SU-DHL-6 (cell line): Measurements from ENCODE around the gene TAL2.

Experiments
- H2AFZ ChIP-seq: fragments of 200-600 bp; sonication (generic); 2 replicates; pipeline ENCODE4 v1.6.1; 2014; ENCODE audit warnings: low read depth, mild to moderate bottlenecking, moderate library complexity, mixed read lengths, antibody characterized with exemption, low read length; ENCODE audit not compliant: severe bottlenecking
- H3F3A ChIP-seq: fragments of 200-600 bp; shearing (Covaris generic); 2 replicates; pipeline ENCODE4 v1.6.0; 2016; ENCODE audit warnings: antibody characterized with exemption, mild to moderate bottlenecking; ENCODE audit not compliant: insufficient read depth
- H3K27ac ChIP-seq: fragments of 200-600 bp; sonication (generic); 2 replicates; pipeline ENCODE4 v1.5.1; 2016; ENCODE audit warnings: low read depth, mild to moderate bottlenecking, low read length, moderate library complexity, mixed read lengths
- H3K27me3 ChIP-seq: fragments of 200-600 bp; sonication (generic), shearing (Covaris generic); 2 replicates; pipeline ENCODE4 v1.6.0; 2014; ENCODE audit warnings: mild to moderate bottlenecking, low read length
- H3K36me3 ChIP-seq: fragments of 200-600 bp; sonication (generic); 2 replicates; pipeline ENCODE4 v1.6.1; 2014; ENCODE audit warnings: mild to moderate bottlenecking, low read length, mixed read lengths
- H3K4me2 ChIP-seq: fragments of 300-600, 200-600 bp; shearing (Covaris generic), sonication (generic); 2 replicates; pipeline ENCODE4 v1.6.0; 2014; ENCODE audit warnings: low read length, low read depth, mild to moderate bottlenecking; ENCODE audit not compliant: poor library complexity, severe bottlenecking
- H3K4me3 ChIP-seq: fragments of 200-600 bp; sonication (generic); 2 replicates; pipeline ENCODE4 v1.5.1; 2014; ENCODE audit warnings: antibody characterized with exemption, low read length, mild to moderate bottlenecking, mixed read lengths; ENCODE audit not compliant: insufficient read depth, poor library complexity, severe bottlenecking
- H3K79me2 ChIP-seq: fragments of 200-600 bp; sonication (generic); 2 replicates; pipeline ENCODE4 v1.6.1; 2014; ENCODE audit warnings: mild to moderate bottlenecking, low read length, moderate library complexity; ENCODE audit not compliant: insufficient read depth
- H3K9ac ChIP-seq: fragments of 200-600 bp; sonication (generic); 2 replicates; pipeline ENCODE4 v1.7.0; 2014; ENCODE audit warnings: mild to moderate bottlenecking, low read length
- H3K9me2 ChIP-seq: fragments of 200-600 bp; sonication (generic); replicated peaks from 2 replicates; pipeline ENCODE4 v1.6.1; 2014; ENCODE audit warnings: low read length; ENCODE audit not compliant: insufficient read depth
- H3K9me3 ChIP-seq: fragments of 200-600 bp; sonication (generic); 2 replicates; pipeline ENCODE4 v1.6.1; 2014; ENCODE audit warnings: low read length, mixed read lengths; ENCODE audit not compliant: insufficient read depth
- H4K20me1 ChIP-seq: fragments of 200-600 bp; sonication (generic); 2 replicates; pipeline ENCODE4 v1.6.1; 2014; ENCODE audit warnings: low read depth, mild to moderate bottlenecking, antibody characterized with exemption, low read length, moderate library complexity, mixed read lengths
- EZH2phosphoT487 ChIP-seq: fragments of 200-600 bp; sonication (generic), shearing (Covaris generic); conservative IDR thresholded peaks from 2 replicates; pipeline ENCODE4 v1.6.1; 2018; ENCODE audit warnings: mild to moderate bottlenecking, antibody characterized with exemption, low read length, moderate library complexity, mixed read lengths
- TF ChIP-seq, protein P1 (sequence below): fragments of 200-600 bp; sonication (generic); IDR thresholded peaks from one replicate; pipeline ENCODE4 v1.5.1; 2017; ENCODE audit warnings: antibody characterized with exemption, mild to moderate bottlenecking, low read length, moderate library complexity; ENCODE audit not compliant: insufficient read depth, poor library complexity, severe bottlenecking

TAL2 gene

DNA sequence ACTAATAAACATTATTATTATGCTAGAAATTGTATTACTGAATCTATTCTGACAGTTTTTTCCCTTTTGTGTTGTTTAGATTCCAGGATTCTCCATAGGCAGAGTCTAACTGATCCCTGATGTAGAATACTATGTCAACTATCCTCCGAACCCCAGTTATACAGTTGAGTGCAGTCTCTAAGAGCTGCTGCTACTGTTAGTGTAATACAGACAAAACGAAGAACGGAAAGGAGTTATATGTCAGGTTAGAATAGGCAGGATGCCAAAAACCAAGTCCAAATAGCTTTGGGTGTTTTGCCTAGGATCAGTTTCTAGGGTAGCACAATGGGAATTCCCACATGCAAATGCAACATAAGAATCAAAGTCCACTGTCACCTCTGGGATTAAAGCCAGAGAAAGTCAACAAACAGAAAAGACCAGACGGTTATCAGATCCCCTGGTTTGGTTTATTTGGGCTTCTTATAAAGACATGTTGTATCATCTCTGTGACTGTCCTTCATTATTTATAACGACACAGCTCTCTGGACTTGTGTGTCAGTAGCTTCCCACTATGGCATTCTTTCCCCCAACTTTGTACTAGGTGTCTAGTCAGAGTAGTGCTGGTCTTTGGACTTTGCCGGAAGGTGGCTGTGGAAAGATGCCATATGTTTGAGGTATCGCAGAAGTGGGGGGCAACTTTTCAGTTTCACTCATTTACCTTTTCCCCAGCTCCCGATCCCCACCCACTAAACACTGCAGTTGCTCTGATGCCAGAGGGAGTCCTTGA, 17.2 kb downstream of the TAL2 start:
- no peak overlapping the region for H3K4me2 ChIP-seq
- TF ChIP-seq, protein P1, sequence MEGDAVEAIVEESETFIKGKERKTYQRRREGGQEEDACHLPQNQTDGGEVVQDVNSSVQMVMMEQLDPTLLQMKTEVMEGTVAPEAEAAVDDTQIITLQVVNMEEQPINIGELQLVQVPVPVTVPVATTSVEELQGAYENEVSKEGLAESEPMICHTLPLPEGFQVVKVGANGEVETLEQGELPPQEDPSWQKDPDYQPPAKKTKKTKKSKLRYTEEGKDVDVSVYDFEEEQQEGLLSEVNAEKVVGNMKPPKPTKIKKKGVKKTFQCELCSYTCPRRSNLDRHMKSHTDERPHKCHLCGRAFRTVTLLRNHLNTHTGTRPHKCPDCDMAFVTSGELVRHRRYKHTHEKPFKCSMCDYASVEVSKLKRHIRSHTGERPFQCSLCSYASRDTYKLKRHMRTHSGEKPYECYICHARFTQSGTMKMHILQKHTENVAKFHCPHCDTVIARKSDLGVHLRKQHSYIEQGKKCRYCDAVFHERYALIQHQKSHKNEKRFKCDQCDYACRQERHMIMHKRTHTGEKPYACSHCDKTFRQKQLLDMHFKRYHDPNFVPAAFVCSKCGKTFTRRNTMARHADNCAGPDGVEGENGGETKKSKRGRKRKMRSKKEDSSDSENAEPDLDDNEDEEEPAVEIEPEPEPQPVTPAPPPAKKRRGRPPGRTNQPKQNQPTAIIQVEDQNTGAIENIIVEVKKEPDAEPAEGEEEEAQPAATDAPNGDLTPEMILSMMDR = no peak
- TF ChIP-seq EZH2phosphoT487 = no peak

DNA sequence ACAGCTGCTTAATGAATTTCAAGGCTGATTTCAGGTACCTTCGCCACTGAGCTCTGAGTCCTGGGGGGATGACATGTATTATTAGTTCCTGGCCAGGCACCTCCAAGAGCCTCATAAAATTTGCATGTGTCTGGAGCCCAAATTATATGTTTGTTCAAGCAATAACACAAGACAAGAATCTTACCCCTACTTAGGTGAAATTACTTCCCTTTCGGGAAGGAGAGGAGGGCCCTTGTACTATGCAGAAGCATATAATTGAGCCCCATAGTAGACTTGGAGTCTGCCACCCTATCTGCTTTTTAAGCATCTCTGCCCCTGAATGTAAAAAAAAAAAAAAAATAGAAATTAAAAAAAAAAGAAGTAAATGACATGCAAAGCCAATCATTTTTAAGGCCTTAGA, 19.1 kb downstream of the TAL2 start:
- Histone ChIP-seq H4K20me1 (no peaks in the 10 kb centered on the region), H3K79me2 (no peaks in the 10 kb centered on the region), H3K27ac (no peak overlapping the region), H3F3A (no peaks in the 10 kb centered on the region), H3K36me3 (no peaks in the 10 kb centered on the region), H3K9me2 (no peaks in the 10 kb centered on the region), H3K9me3 (no peaks in the 10 kb centered on the region), H3K27me3 (no peaks in the 10 kb centered on the region), H3K4me2 (no peak overlapping the region), H3K4me3 (no peak overlapping the region), H3K9ac (no peak overlapping the region), H2AFZ (no peak overlapping the region)
- TF ChIP-seq EZH2phosphoT487 = no peak
- TF ChIP-seq, protein P1 = no peak

More for the DNA sequence above, 17.2 kb downstream of the TAL2 start:
- no peak overlapping the region for H3K4me3 ChIP-seq
- H4K20me1 ChIP-seq = no peaks in the 10 kb centered on the region
- no peaks in the 10 kb centered on the region for H3K9me2 ChIP-seq
- H2AFZ ChIP-seq = no peak overlapping the region
- H3K27me3 ChIP-seq = no peaks in the 10 kb centered on the region
- H3F3A ChIP-seq = no peaks in the 10 kb centered on the region
- H3K79me2 ChIP-seq = no peaks in the 10 kb centered on the region
- no peaks in the 10 kb centered on the region for H3K36me3 ChIP-seq
- no peaks in the 10 kb centered on the region for H3K9me3 ChIP-seq
- H3K9ac ChIP-seq = no peak overlapping the region
- H3K27ac ChIP-seq = no peak overlapping the region

DNA sequence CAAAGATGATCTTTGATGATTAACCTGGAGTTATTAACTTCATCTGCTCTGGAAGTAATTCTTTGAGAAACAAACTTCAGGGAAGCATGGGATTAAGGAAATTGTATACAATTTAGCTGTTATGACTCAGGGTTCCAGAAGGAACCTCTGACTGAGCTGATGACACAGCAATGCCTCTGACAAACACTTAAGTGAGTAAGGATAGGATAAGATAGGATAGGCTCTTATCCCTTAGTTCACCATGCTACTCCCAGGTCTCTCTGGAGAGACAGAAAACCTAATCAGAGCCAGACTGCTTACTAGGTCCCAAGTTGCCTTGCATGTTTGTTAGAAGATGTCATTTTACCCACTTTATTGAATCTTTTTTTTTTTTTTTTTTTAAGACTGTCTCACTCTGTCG, 19.5 kb downstream of the TAL2 start:
- Histone ChIP-seq H3K9ac (no peak overlapping the region), H3F3A (no peaks in the 10 kb centered on the region), H3K9me3 (no peaks in the 10 kb centered on the region), H3K4me3 (no peak overlapping the region), H3K27me3 (no peaks in the 10 kb centered on the region), H3K9me2 (no peaks in the 10 kb centered on the region), H4K20me1 (no peaks in the 10 kb centered on the region), H3K36me3 (no peaks in the 10 kb centered on the region), H3K27ac (no peak overlapping the region), H3K4me2 (no peak overlapping the region), H2AFZ (no peak overlapping the region), H3K79me2 (no peaks in the 10 kb centered on the region)
- TF ChIP-seq, protein P1 = no peak
- no peak for TF ChIP-seq EZH2phosphoT487
